CD4-positive, alpha-beta T cell (primary cell): Measurements from ENCODE around the gene TRIM15. TPM values are rescaled to one million over a fixed set of nuclear protein-coding genes. Genes with fewer than 3 reads are reported as not detected.

Source experiments
- ATAC-seq: fragments of 200-7000 bp; cut with Tn5 transposase; one replicate; pipeline ENCODE4 v1.10.0; 2022; ENCODE audit warnings: mild to moderate bottlenecking; ENCODE audit not compliant: poor library complexity
- CTCF ChIA-PET: fragments of 350-600 bp; sonication (Branson Sonifier 250); formaldehyde crosslinking; loops from one replicate; lab custom pipeline; 2021; ENCODE audit warnings: antibody characterized with exemption, inconsistent platforms; lab: Charles Lee
- POLR2A ChIA-PET: fragments of 350-600 bp; sonication (Branson Sonifier 250); formaldehyde crosslinking; loops from one replicate; lab custom pipeline; 2021; ENCODE audit warnings: antibody characterized with exemption, inconsistent platforms; lab: Charles Lee
- DNase-seq, 14 experiments: peaks; one replicate each; pipeline ENCODE4 v3.0.0-alpha.2; 2013 to 2020; ENCODE audit warnings: mixed read lengths in 2 of 14
- H3K27ac ChIP-seq, 2 donors: one replicate each; pipeline versions ENCODE4 v1.5.1 to v1.7.0; 2013; ENCODE audit warnings: low read length in 2 of 2, low read depth in 1 of 2, mild to moderate bottlenecking in 1 of 2
- H3K27me3 ChIP-seq, 2 experiments: 1 replicate in 1 of 2; 2 replicates in 1 of 2; pipeline versions ENCODE4 v1.6.1 to v1.7.0; 2013; ENCODE audit warnings: low read length in 2 of 2, control low read depth in 1 of 2, mild to moderate bottlenecking in 1 of 2, moderate library complexity in 1 of 2; ENCODE audit not compliant: insufficient read depth in 2 of 2, control insufficient read depth in 1 of 2
- H3K36me3 ChIP-seq: one replicate; pipeline ENCODE4 v1.6.1; 2013; ENCODE audit warnings: low read length, control low read depth; ENCODE audit not compliant: insufficient read depth
- H3K4me1 ChIP-seq: one replicate; pipeline ENCODE4 v1.6.1; 2013; ENCODE audit warnings: low read length, control low read depth; ENCODE audit not compliant: insufficient read depth
- H3K4me3 ChIP-seq: one replicate; pipeline ENCODE4 v1.5.1; 2013; ENCODE audit warnings: mild to moderate bottlenecking, low read length, moderate library complexity
- H3K9me3 ChIP-seq, 2 experiments: 1 replicate in 1 of 2; 2 replicates in 1 of 2; pipeline versions ENCODE4 v1.6.1 to v1.7.0; 2013; ENCODE audit warnings: low read length in 2 of 2, mild to moderate bottlenecking in 2 of 2, control low read depth in 1 of 2, moderate library complexity in 1 of 2; ENCODE audit not compliant: control insufficient read depth in 1 of 2, insufficient read depth in 1 of 2
- H3K27ac Mint-ChIP-seq: one replicate; pipeline ENCODE4 v1.8.0; 2020; ENCODE audit warnings: mixed read lengths
- H3K27me3 Mint-ChIP-seq: one replicate; pipeline ENCODE4 v1.8.0; 2021; ENCODE audit warnings: mixed read lengths
- H3K36me3 Mint-ChIP-seq: one replicate; pipeline ENCODE4 v1.8.0; 2021; ENCODE audit warnings: low read depth, mixed read lengths
- H3K4me1 Mint-ChIP-seq: one replicate; pipeline ENCODE4 v1.8.0; 2021; ENCODE audit warnings: low read depth, mixed read lengths
- H3K4me3 Mint-ChIP-seq: one replicate; pipeline ENCODE4 v1.8.0; 2020; ENCODE audit warnings: mild to moderate bottlenecking, mixed read lengths
- H3K9me3 Mint-ChIP-seq: one replicate; pipeline ENCODE4 v1.8.0; 2020; ENCODE audit warnings: mixed read lengths
- intact Hi-C, 2 experiments: fragments of 100-400 bp; cut with DNase I in 1 of 2; cut with micrococcal nuclease in 1 of 2; formaldehyde crosslinking; loops; one replicate each; pipeline versions ENCODE4 v1.15.1 to v1.9.0; 2023 to 2025; cut with DNase I, micrococcal nuclease
- total RNA-seq, 174 experiments: library from RNA in 2 of 174; stranded (reverse) in 2 of 174; gene quantifications; one replicate each; pipeline ENCODE4 v1.2.3 and lab custom pipeline; 2021 to 2026
- TF ChIP-seq, protein P1 (sequence below): fragments of 200-600 bp; IDR thresholded peaks from one replicate; pipeline ENCODE4 v1.8.0; 2022; ENCODE audit warnings: antibody characterized with exemption, mild to moderate bottlenecking

TRIM15 gene
- total RNA-seq, 2 experiments from 2014 or later: not detected

DNA sequence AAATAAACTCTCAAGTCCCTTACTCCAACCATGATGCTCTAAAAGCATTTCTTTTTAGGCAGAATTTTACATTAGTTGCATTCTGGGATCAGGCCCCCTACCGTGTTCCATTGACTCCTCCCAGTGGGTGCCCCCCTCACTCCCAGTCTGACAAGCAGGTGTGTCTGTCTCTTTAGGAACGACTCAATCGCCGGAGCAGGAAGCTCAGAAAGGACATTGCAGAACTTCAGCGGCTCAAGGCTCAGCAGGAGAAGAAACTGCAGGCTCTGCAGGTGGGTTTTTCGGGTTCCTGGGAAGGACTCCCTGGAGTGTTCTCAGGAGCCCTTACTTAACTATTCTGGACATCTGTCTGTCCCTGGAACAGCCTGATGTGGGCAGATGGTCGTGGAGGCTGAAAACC lies 17.5 kb upstream of the TRIM15 start:
- ChIA-PET POLR2A (no interaction called here), CTCF (no interaction called here)
- no peaks in the 10 kb centered on the region for H3K36me3 ChIP-seq
- H3K4me3 ChIP-seq: no peak overlapping the region
- Mint-ChIP-seq H3K27me3 (peaks cover 63% of the 10 kb centered on the region), H3K27ac (no peak overlapping the region), H3K4me1 (no peaks in the 10 kb centered on the region), H3K4me3 (no peak overlapping the region), H3K9me3 (no peaks in the 10 kb centered on the region), H3K36me3 (no peaks in the 10 kb centered on the region)
- intact Hi-C loops: no loop called here
- H3K27me3 ChIP-seq: peaks cover 0 to 10% of the 10 kb centered on the region in 2 experiments
- TF ChIP-seq, protein P1, sequence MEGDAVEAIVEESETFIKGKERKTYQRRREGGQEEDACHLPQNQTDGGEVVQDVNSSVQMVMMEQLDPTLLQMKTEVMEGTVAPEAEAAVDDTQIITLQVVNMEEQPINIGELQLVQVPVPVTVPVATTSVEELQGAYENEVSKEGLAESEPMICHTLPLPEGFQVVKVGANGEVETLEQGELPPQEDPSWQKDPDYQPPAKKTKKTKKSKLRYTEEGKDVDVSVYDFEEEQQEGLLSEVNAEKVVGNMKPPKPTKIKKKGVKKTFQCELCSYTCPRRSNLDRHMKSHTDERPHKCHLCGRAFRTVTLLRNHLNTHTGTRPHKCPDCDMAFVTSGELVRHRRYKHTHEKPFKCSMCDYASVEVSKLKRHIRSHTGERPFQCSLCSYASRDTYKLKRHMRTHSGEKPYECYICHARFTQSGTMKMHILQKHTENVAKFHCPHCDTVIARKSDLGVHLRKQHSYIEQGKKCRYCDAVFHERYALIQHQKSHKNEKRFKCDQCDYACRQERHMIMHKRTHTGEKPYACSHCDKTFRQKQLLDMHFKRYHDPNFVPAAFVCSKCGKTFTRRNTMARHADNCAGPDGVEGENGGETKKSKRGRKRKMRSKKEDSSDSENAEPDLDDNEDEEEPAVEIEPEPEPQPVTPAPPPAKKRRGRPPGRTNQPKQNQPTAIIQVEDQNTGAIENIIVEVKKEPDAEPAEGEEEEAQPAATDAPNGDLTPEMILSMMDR: no peak
- DNase-seq (no peak), ATAC-seq (no peak)
- no peaks in the 10 kb centered on the region for H3K9me3 ChIP-seq
- H3K4me1 ChIP-seq: no peaks in the 10 kb centered on the region
- H3K27ac ChIP-seq: no peak overlapping the region

DNA sequence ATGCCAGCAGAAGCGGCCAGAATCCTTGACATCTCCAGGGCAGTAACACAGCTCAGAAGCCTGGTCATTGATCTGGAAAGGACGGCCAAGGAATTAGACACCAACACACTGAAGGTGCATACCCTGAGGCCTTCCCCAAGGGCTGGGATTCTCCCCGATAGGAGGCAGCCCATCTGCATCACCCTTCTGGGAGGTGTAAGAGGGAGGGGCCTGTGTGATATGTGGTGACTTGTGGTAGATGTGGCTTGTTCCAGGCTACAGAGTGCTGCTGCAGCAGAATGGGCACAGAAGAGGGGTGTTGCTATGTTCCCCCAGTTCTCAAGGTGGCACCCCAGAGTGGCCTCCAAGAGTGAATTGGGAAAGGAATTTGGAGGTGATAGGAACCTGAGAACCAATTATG lies 16.2 kb upstream of the TRIM15 start:
- POLR2A ChIA-PET: no interaction called here
- H3K36me3 Mint-ChIP-seq: no peaks in the 10 kb centered on the region
- TF ChIP-seq, protein P1: no peak
- Histone ChIP-seq H3K9me3 (no peaks in the 10 kb centered on the region), H3K36me3 (no peaks in the 10 kb centered on the region), H3K4me1 (no peaks in the 10 kb centered on the region), H3K27me3 (peaks cover 0 to 10% of the 10 kb centered on the region in 2 experiments), H3K4me3 (no peak overlapping the region), H3K27ac (no peak overlapping the region)
- no peak overlapping the region for H3K4me3 Mint-ChIP-seq
- CTCF ChIA-PET: no interaction called here
- intact Hi-C loops: no loop called here
- peaks cover 52% of the 10 kb centered on the region for H3K27me3 Mint-ChIP-seq
- H3K27ac Mint-ChIP-seq: no peak overlapping the region
- ATAC-seq: no peak
- H3K9me3 Mint-ChIP-seq: no peaks in the 10 kb centered on the region
- no peaks in the 10 kb centered on the region for H3K4me1 Mint-ChIP-seq
- no peak for DNase-seq

DNA sequence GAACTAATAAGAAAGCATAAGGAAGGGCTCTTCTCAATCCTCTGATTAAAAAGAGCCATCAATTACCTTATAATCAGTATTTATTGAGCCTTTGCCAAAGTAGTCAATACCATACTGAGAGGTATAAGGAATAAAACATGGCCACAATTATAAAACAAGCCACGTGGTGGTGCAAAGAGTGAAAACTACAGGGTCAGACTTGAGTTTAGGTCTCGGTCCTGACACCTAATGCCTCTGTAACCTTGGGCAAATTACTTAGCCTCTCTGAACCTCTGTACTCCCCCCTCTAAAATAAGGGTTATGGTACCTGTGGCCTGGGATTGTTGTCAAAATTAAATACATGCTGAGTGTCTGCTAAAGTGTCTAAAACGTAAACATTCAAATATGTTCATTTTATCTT lies 14.1 kb upstream of the TRIM15 start:
- Mint-ChIP-seq H3K9me3 (no peaks in the 10 kb centered on the region), H3K27ac (no peak overlapping the region), H3K27me3 (peaks cover 43% of the 10 kb centered on the region), H3K36me3 (no peaks in the 10 kb centered on the region), H3K4me3 (no peak overlapping the region), H3K4me1 (no peaks in the 10 kb centered on the region)
- DNase-seq: no peak
- Histone ChIP-seq H3K27ac (no peak overlapping the region), H3K36me3 (no peaks in the 10 kb centered on the region), H3K9me3 (no peaks in the 10 kb centered on the region), H3K27me3 (peaks cover 5 to 8% of the 10 kb centered on the region in 2 experiments), H3K4me3 (no peak overlapping the region), H3K4me1 (no peaks in the 10 kb centered on the region)
- intact Hi-C loops: no loop called here
- ChIA-PET CTCF (no interaction called here), POLR2A (no interaction called here)
- TF ChIP-seq, protein P1: no peak
- ATAC-seq: no peak
